C4-2B (cell line): ENCODE measurements around the gene FHIT.

Experiments
- ZFX ChIP-seq: fragments of 450-650 bp; IDR thresholded peaks from 2 replicates; pipeline ENCODE4 v1.6.1; 2017
- TF ChIP-seq, protein P1 (sequence below): fragments of 450-650 bp; conservative IDR thresholded peaks from 2 replicates; pipeline ENCODE4 v1.5.1; 2017; ENCODE audit warnings: mild to moderate bottlenecking

DNA sequence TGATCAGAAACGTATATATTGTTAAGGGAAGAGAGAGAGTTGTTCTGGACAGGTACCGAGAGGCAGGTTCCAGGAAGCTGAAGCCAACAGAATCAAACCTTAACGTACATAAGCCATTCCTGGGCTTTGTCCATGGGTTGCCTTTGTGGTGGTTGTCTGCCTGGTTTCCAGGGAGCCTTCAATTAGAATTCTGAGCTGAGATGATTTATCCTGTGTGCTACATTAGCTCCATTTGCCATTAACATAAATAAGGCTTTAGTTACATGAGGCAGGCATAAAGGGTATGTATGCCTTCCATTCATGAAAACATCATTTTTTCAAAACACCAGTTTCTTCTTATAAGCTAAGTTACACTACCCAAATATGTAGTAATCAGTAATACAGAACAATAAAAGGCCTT is 1472.0 kb downstream of the FHIT start:
- TF ChIP-seq, protein P1, sequence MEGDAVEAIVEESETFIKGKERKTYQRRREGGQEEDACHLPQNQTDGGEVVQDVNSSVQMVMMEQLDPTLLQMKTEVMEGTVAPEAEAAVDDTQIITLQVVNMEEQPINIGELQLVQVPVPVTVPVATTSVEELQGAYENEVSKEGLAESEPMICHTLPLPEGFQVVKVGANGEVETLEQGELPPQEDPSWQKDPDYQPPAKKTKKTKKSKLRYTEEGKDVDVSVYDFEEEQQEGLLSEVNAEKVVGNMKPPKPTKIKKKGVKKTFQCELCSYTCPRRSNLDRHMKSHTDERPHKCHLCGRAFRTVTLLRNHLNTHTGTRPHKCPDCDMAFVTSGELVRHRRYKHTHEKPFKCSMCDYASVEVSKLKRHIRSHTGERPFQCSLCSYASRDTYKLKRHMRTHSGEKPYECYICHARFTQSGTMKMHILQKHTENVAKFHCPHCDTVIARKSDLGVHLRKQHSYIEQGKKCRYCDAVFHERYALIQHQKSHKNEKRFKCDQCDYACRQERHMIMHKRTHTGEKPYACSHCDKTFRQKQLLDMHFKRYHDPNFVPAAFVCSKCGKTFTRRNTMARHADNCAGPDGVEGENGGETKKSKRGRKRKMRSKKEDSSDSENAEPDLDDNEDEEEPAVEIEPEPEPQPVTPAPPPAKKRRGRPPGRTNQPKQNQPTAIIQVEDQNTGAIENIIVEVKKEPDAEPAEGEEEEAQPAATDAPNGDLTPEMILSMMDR: no peak
- no peak for TF ChIP-seq ZFX
